ENCODE results near the gene OGFRL1. TPM values are rescaled to one million over a fixed set of nuclear protein-coding genes. Genes with fewer than 3 reads are reported as not detected.

Gene OGFRL1
- total RNA-seq, 2 experiments from 2014 or later, result 3.0 to 5.0 TPM

GRCh38 chr6:71351190-71351589, 62.6 kb downstream of the OGFRL1 start:
- H3K4me3 Mint-ChIP-seq, result no peak overlapping the region
- H3K36me3 Mint-ChIP-seq, result no peaks in the 10 kb centered on the region
- DNase-seq (no peak), ATAC-seq (no peak)
- H3K9me3 Mint-ChIP-seq (ENCODE audit: low read depth), result no peaks in the 10 kb centered on the region
- CTCF ChIA-PET, result no interaction called here
- peaks cover 3% of the 10 kb centered on the region for H3K27me3 Mint-ChIP-seq
- no peaks in the 10 kb centered on the region for H3K4me1 Mint-ChIP-seq
- H3K27ac Mint-ChIP-seq, result no peak overlapping the region

Data from activated CD8-positive, alpha-beta memory T cell treated with anti-CD3 and anti-CD28 coated beads, Interleukin-2, amount 10 ng/mL, durations not matched to agents 7 days and 5 days (primary cell).